Osteocyte (in vitro differentiated cells): ENCODE data around the gene DKK3. TPM values are rescaled to one million over a fixed set of nuclear protein-coding genes. Genes with fewer than 3 reads are reported as not detected.

ENCODE experiments used
- DNase-seq: peaks from one replicate; pipeline ENCODE4 v3.0.0; 2021; ENCODE audit warnings: mixed read lengths; ENCODE audit not compliant: unreplicated experiment; ENCODE audit errors: extremely low spot score
- H3K27ac Mint-ChIP-seq: one replicate; pipeline ENCODE4 v1.8.0; 2021; ENCODE audit warnings: mild to moderate bottlenecking, mixed read lengths; ENCODE audit not compliant: unreplicated experiment
- H3K27me3 Mint-ChIP-seq: one replicate; pipeline ENCODE4 v1.8.0; 2021; ENCODE audit warnings: mixed read lengths; ENCODE audit not compliant: unreplicated experiment
- H3K36me3 Mint-ChIP-seq: one replicate; pipeline ENCODE4 v1.8.0; 2021; ENCODE audit warnings: mixed read lengths; ENCODE audit not compliant: unreplicated experiment
- H3K4me1 Mint-ChIP-seq: one replicate; pipeline ENCODE4 v1.8.0; 2021; ENCODE audit warnings: mixed read lengths; ENCODE audit not compliant: unreplicated experiment
- H3K4me3 Mint-ChIP-seq: one replicate; pipeline ENCODE4 v1.8.0; 2021; ENCODE audit warnings: mild to moderate bottlenecking, moderate library complexity, mixed read lengths; ENCODE audit not compliant: unreplicated experiment
- H3K9me3 Mint-ChIP-seq: one replicate; pipeline ENCODE4 v1.8.0; 2021; ENCODE audit warnings: mixed read lengths; ENCODE audit not compliant: unreplicated experiment
- total RNA-seq: library from RNA; stranded (reverse); gene quantifications from 2 replicates; pipeline ENCODE4 v1.2.1, GENCODE V29; 2021
- TF ChIP-seq, protein P1 (sequence below): fragments of 200-600 bp; sonication (generic); IDR thresholded peaks from 2 replicates; pipeline ENCODE4 v1.5.0; 2021; ENCODE audit warnings: antibody characterized with exemption, mild to moderate bottlenecking, moderate library complexity

DKK3 gene
- total RNA-seq, 1 donor from 2014 or later, result 548 TPM

DNA sequence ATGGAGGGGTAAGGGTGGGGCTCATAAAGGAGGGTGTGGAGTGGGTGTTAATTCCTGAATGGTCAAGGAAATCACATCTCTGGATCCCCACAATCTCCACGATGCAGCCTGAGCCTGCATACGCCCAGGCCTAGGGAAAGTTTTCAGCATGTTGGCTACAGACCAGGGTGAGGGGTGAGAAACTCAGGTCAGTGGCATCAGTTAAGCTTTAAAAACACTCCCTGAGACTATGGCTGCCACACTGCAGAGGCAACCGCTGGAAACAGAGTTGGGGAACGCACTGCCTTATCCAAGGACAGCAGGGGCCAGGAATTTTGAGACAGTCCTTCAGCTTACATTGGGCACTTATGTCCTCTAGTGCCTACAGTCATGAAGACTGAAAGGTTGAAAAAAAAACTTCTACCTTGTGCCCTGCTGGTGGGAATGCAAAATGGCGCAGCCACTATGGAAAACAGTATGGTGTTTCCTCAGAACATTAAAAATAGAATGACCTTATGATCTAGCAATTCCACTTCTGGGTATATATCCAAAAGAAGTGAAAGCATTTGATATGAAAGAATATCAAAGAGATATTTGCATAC lies 19.7 kb downstream of the DKK3 start:
- H3K27ac Mint-ChIP-seq, result peak overlapping the region; percentile 96
- DNase-seq, result no peak
- H3K4me1 Mint-ChIP-seq, result peaks cover 95% of the 10 kb centered on the region
- no peak overlapping the region for H3K4me3 Mint-ChIP-seq
- TF ChIP-seq, protein P1, sequence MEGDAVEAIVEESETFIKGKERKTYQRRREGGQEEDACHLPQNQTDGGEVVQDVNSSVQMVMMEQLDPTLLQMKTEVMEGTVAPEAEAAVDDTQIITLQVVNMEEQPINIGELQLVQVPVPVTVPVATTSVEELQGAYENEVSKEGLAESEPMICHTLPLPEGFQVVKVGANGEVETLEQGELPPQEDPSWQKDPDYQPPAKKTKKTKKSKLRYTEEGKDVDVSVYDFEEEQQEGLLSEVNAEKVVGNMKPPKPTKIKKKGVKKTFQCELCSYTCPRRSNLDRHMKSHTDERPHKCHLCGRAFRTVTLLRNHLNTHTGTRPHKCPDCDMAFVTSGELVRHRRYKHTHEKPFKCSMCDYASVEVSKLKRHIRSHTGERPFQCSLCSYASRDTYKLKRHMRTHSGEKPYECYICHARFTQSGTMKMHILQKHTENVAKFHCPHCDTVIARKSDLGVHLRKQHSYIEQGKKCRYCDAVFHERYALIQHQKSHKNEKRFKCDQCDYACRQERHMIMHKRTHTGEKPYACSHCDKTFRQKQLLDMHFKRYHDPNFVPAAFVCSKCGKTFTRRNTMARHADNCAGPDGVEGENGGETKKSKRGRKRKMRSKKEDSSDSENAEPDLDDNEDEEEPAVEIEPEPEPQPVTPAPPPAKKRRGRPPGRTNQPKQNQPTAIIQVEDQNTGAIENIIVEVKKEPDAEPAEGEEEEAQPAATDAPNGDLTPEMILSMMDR, result peak; percentile 34
- H3K9me3 Mint-ChIP-seq, result no peaks in the 10 kb centered on the region
- no peaks in the 10 kb centered on the region for H3K27me3 Mint-ChIP-seq
- peaks cover 3% of the 10 kb centered on the region for H3K36me3 Mint-ChIP-seq

DNA sequence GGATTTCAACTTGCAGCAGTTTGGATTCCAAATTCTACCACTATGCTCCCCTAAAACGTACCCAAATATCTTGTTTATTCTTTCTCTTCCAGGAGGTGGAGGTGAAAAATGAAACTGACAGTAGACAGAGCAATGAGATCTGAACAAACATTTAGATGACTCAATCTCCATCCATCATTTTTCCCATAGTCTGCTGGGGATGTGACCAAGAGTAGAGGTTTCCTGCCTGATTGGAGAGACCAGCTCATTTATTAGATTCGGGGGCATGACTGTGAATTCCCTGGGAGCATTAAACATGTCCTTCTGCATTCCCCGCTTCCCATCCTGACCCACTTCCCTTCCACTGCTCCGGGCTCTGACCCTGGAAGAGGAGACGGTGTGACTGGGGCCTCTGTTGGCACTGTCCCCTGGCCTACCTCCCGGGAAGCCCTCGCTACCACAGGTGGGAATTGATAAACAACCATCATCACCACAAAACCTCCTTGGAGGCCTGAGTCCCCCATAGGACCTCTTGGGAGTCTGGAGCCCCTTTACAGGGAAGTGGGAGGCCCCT lies 20.3 kb downstream of the DKK3 start:
- H3K27me3 Mint-ChIP-seq, result no peaks in the 10 kb centered on the region
- TF ChIP-seq, protein P1, result no peak
- peaks cover 95% of the 10 kb centered on the region for H3K4me1 Mint-ChIP-seq
- peak overlapping the region; percentile 96 for H3K27ac Mint-ChIP-seq
- peak overlapping the region; percentile 38 for H3K4me3 Mint-ChIP-seq
- peaks cover 3% of the 10 kb centered on the region for H3K36me3 Mint-ChIP-seq
- no peak for DNase-seq
- no peaks in the 10 kb centered on the region for H3K9me3 Mint-ChIP-seq

DNA sequence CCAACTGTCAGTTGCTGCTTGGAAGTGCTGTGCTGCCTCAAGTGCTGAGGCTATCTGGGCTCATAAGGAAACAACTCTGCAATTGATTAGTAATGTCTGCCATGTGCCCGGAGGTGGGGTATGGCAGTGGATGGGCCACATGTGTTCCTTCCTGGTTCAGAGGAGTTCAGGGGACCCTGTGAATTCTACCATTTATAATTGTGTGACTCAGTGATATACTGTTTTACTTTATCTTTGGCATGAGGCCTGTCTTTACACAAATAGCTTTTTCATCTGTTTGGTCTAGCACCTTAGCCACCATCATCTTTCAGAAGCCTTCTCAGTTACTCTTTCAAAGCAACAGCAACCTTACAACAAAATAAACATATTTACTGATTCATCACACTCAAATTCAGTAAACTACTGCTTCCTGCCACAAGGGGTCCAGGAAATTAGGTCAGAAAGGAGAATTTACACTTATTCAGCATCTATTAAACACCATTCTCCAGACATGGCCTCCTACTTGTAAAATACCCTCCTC lies 20.9 kb downstream of the DKK3 start:
- Mint-ChIP-seq H3K4me1 (peaks cover 96% of the 10 kb centered on the region), H3K4me3 (peak overlapping the region; percentile 38)

DNA sequence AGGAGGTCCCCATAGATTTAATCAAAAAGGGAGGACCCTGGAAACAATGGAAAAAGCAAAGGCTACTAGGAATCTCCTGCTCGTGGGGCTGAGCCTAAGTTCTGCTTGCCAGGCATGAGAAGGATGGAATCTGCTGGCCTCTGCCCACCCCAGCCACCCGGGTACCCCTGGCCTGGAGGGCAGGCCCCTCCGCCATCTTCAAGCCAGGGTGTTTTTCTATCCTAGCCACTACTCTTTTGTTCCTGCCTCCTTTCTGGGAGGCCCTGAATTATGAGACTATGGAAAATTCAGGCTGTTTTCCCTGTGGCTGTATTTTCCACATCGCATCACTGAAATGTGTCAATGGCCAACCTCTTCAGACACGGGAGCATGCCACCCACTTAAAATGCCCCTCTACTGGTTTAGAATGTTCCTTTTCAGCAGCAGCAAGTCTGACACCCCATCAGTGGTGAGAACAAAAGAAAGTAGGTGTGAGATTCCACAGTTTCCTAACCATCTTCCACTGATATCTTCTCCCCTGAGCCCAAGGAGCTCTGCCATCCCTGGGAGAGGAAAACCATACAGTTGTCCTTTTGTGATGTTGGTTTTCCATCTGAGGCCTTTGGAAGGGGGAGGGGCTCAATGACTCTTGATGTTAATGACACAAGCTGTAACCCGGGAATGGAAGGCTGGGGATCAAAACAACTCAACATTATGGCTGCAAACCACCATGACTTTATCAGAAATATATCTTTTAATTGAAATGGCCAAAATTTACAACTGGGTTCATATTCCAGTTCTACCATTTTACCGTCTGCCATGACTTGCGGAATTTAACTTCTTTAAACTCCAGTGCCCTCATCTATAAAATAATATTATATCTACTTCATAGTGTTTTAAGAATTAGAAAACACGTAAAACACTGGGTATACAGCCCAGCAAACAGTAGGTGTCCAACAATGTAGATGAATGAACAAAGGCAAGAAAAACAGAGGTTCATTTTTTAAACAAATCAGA lies 22.2 kb downstream of the DKK3 start:
- H3K36me3 Mint-ChIP-seq, result peaks cover 8% of the 10 kb centered on the region
- no peaks in the 10 kb centered on the region for H3K27me3 Mint-ChIP-seq
- no peak for DNase-seq
- H3K9me3 Mint-ChIP-seq, result no peaks in the 10 kb centered on the region
- TF ChIP-seq, protein P1, result no peak
- H3K4me1 Mint-ChIP-seq, result peaks cover 93% of the 10 kb centered on the region
- no peak overlapping the region for H3K4me3 Mint-ChIP-seq
- peak overlapping the region; percentile 96 for H3K27ac Mint-ChIP-seq

More for the DNA sequence above, 20.9 kb downstream of the DKK3 start:
- TF ChIP-seq, protein P1, result peak; percentile 60
- Mint-ChIP-seq H3K9me3 (no peaks in the 10 kb centered on the region), H3K27me3 (no peaks in the 10 kb centered on the region), H3K36me3 (peaks cover 5% of the 10 kb centered on the region), H3K27ac (peak overlapping the region; percentile 96)
- no peak for DNase-seq
